Osteoblast (primary cell): ENCODE data around the gene CADPS. TPM values are rescaled to one million over a fixed set of nuclear protein-coding genes. Genes with fewer than 3 reads are reported as not detected.

Source experiments
- DNase-seq: peaks from one replicate; pipeline ENCODE4 v3.0.0; 2011; ENCODE audit warnings: low spot score, mixed read lengths; ENCODE audit not compliant: insufficient read length; ENCODE audit errors: missing footprints
- H2AFZ ChIP-seq: 2 replicates; pipeline ENCODE4 v1.6.0; 2011; ENCODE audit warnings: mild to moderate bottlenecking, low read length
- H3K27ac ChIP-seq: 2 replicates; pipeline ENCODE4 v1.5.1; 2011; ENCODE audit warnings: mild to moderate bottlenecking, low read depth, low read length, moderate library complexity
- H3K27me3 ChIP-seq: 2 replicates; pipeline ENCODE4 v1.6.0; 2012; ENCODE audit warnings: mild to moderate bottlenecking, control low read depth, inconsistent platforms, low read length, moderate library complexity; ENCODE audit not compliant: insufficient read depth
- H3K36me3 ChIP-seq: 2 replicates; pipeline ENCODE4 v1.5.1; 2011; ENCODE audit warnings: mild to moderate bottlenecking, low read length, control low read depth, moderate library complexity; ENCODE audit not compliant: insufficient read depth
- H3K4me1 ChIP-seq: 2 replicates; pipeline ENCODE4 v1.5.1; 2011; ENCODE audit warnings: mild to moderate bottlenecking, low read length, control low read depth, moderate library complexity; ENCODE audit not compliant: insufficient read depth
- H3K4me2 ChIP-seq: 2 replicates; pipeline ENCODE4 v1.6.0; 2011; ENCODE audit warnings: mild to moderate bottlenecking, low read length; ENCODE audit not compliant: insufficient read depth
- H3K4me3 ChIP-seq: fragments of 200-600 bp; sonication (generic); 3 replicates; pipeline ENCODE4 v1.5.1; 2012; ENCODE audit warnings: mild to moderate bottlenecking, low read length, inconsistent platforms; ENCODE audit not compliant: insufficient read depth
- H3K79me2 ChIP-seq: 2 replicates; pipeline ENCODE4 v1.6.0; 2012; ENCODE audit warnings: mild to moderate bottlenecking, low read length, control low read depth, inconsistent platforms; ENCODE audit not compliant: insufficient read depth
- H3K9me3 ChIP-seq: 2 replicates; pipeline ENCODE4 v1.5.1; 2011; ENCODE audit warnings: low read depth, low read length, control low read depth
- H4K20me1 ChIP-seq: 2 replicates; pipeline ENCODE4 v1.6.0; 2012; ENCODE audit warnings: mild to moderate bottlenecking, low read length, control low read depth; ENCODE audit not compliant: insufficient read depth
- total RNA-seq: library from RNA; depleted of rRNA; stranded (reverse); fragments of >200 nt; gene quantifications from 2 replicates; pipeline ENCODE4 v1.2.3, GENCODE V29; 2012
- TF ChIP-seq, protein P1 (sequence below): IDR thresholded peaks from 2 replicates; pipeline ENCODE4 v1.5.1; 2011; ENCODE audit warnings: mild to moderate bottlenecking, low read depth, low read length, moderate library complexity; ENCODE audit errors: extremely low read depth

Gene CADPS
- total RNA-seq, 1 donor, result not detected

DNA sequence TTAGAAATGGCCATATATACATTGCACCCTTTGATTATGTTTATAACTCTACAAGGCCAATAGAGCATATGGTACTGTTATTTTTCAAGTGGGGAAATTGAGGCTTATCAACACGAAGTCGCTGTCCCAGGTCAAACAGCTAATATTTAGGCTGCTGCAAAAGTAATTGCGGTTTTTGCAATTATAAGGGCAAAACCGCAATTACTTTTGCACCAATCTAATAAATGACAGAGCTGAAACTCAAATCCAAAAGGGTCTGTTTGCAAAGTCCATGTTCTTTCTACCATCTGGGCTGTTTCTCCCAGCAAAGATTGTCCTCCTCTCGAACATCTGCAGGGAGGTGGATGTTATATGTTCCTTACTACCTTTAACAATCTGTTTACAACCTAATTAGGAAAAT, 147.2 kb downstream of the CADPS start:
- no peak overlapping the region for H3K4me3 ChIP-seq
- no peaks in the 10 kb centered on the region for H3K9me3 ChIP-seq
- no peaks in the 10 kb centered on the region for H3K36me3 ChIP-seq
- TF ChIP-seq, protein P1, sequence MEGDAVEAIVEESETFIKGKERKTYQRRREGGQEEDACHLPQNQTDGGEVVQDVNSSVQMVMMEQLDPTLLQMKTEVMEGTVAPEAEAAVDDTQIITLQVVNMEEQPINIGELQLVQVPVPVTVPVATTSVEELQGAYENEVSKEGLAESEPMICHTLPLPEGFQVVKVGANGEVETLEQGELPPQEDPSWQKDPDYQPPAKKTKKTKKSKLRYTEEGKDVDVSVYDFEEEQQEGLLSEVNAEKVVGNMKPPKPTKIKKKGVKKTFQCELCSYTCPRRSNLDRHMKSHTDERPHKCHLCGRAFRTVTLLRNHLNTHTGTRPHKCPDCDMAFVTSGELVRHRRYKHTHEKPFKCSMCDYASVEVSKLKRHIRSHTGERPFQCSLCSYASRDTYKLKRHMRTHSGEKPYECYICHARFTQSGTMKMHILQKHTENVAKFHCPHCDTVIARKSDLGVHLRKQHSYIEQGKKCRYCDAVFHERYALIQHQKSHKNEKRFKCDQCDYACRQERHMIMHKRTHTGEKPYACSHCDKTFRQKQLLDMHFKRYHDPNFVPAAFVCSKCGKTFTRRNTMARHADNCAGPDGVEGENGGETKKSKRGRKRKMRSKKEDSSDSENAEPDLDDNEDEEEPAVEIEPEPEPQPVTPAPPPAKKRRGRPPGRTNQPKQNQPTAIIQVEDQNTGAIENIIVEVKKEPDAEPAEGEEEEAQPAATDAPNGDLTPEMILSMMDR, result no peak
- no peak overlapping the region for H3K4me2 ChIP-seq
- no peaks in the 10 kb centered on the region for H3K27me3 ChIP-seq
- no peaks in the 10 kb centered on the region for H4K20me1 ChIP-seq
- no peak overlapping the region for H3K27ac ChIP-seq
- H3K4me1 ChIP-seq, result no peaks in the 10 kb centered on the region
- no peaks in the 10 kb centered on the region for H3K79me2 ChIP-seq
- no peak overlapping the region for H2AFZ ChIP-seq
- DNase-seq, result no peak

DNA sequence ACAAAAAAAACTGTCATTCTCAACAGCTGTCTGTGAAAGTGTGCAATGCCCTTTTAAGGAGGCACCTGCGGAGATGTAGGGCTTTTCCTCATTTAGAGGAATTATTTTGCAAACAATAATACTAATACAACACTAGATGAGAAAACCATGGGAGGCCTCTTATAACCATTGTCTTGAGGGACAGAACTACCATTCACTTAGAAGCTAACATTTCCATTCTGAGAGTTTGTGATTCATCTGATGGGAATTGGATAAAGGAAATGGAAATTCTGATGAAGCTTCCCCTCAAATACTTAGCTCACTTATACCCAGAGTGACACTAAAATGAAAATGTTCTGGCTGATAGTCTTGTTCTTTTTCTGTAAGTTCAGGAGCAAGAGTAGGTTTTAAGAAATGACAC, 147.7 kb downstream of the CADPS start:
- Histone ChIP-seq H3K27ac (no peak overlapping the region), H3K4me2 (no peak overlapping the region), H4K20me1 (no peaks in the 10 kb centered on the region), H3K9me3 (no peaks in the 10 kb centered on the region), H3K4me3 (no peak overlapping the region), H3K27me3 (no peaks in the 10 kb centered on the region), H3K36me3 (no peaks in the 10 kb centered on the region), H3K79me2 (no peaks in the 10 kb centered on the region), H3K4me1 (no peaks in the 10 kb centered on the region), H2AFZ (no peak overlapping the region)
- DNase-seq, result no peak
- TF ChIP-seq, protein P1, result no peak

DNA sequence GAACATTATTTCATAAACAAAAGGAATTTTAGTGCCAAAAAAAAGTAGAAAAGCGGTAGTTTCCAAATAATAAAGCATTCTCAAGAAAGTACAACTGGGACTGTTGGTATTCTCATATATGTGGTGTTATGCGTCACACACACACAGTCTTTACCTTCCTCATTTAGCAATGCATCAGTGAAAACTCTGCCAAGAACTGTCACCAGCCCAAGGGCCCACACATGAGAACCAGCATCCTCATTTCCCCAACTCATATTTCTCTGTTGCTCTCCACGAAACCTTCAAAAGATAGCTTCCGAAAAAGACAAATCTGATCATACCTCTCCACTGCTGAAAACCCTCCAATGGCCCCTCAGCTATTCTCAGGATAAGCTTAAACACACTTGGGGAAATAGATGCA, 150.7 kb downstream of the CADPS start:
- Histone ChIP-seq H3K4me1 (no peaks in the 10 kb centered on the region), H3K27ac (no peak overlapping the region), H3K9me3 (no peaks in the 10 kb centered on the region), H3K4me2 (no peak overlapping the region), H2AFZ (no peak overlapping the region), H3K79me2 (no peaks in the 10 kb centered on the region), H3K36me3 (no peaks in the 10 kb centered on the region), H3K27me3 (no peaks in the 10 kb centered on the region), H4K20me1 (no peaks in the 10 kb centered on the region), H3K4me3 (no peak overlapping the region)
- TF ChIP-seq, protein P1, result no peak
- no peak for DNase-seq

DNA sequence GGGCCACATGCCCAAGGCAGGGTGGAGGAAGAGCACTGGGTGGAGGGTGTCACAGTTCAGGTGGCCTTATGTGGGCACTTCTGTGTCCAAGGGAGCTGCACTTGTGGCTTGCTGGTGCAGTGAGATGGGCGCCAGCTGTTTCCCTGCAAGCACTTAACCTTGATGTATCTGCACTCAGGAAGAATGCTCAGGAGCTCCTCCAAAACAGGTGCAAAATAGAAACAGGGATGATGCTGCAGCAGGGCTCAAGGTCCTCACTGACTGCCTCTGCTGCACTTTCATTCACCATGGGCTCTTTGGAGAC, 151.3 kb downstream of the CADPS start:
- Histone ChIP-seq H2AFZ (no peak overlapping the region), H3K27me3 (no peaks in the 10 kb centered on the region), H3K9me3 (no peaks in the 10 kb centered on the region), H3K79me2 (no peaks in the 10 kb centered on the region), H3K27ac (no peak overlapping the region), H3K4me3 (no peak overlapping the region), H4K20me1 (no peaks in the 10 kb centered on the region), H3K4me1 (no peaks in the 10 kb centered on the region), H3K4me2 (no peak overlapping the region), H3K36me3 (no peaks in the 10 kb centered on the region)
- TF ChIP-seq, protein P1, result no peak
- DNase-seq, result no peak
